ENCODE data around the gene MAD1L1. TPM values are rescaled to one million over a fixed set of nuclear protein-coding genes. Genes with fewer than 3 reads are reported as not detected.
A peak's percentile ranks its signal among the peaks of the same experiment; 100 is the strongest.

The MAD1L1 gene
- total RNA-seq, 1 donor from 2014 or later = 32.3 TPM

GRCh38 chr7:1802899-1803298 is 429.8 kb downstream of the MAD1L1 start:
- Mint-ChIP-seq H3K27ac (ENCODE audit: unreplicated experiment) (peak overlapping the region; percentile 28), H3K36me3 (ENCODE audit: low read depth, unreplicated experiment) (no peaks in the 10 kb centered on the region), H3K4me1 (ENCODE audit: low read depth, unreplicated experiment) (peaks cover 11% of the 10 kb centered on the region), H3K4me3 (ENCODE audit: unreplicated experiment) (no peak overlapping the region), H3K9me3 (ENCODE audit: unreplicated experiment) (peaks cover 13% of the 10 kb centered on the region), H3K27me3 (ENCODE audit: low read depth, unreplicated experiment) (peaks cover 13% of the 10 kb centered on the region)
- Histone ChIP-seq H3K4me1 (ENCODE audit: insufficient read depth, low read length) (no peaks in the 10 kb centered on the region), H3K9me3 (ENCODE audit: insufficient read depth, low read depth, low read length) (peaks cover 4% of the 10 kb centered on the region), H3K27me3 (ENCODE audit: insufficient read depth, low read length) (no peaks in the 10 kb centered on the region), H3K4me3 (ENCODE audit: insufficient read depth, low read depth, low read length) (no peak overlapping the region), H3K27ac (ENCODE audit: low read depth, low read length) (no peak overlapping the region), H3K79me2 (ENCODE audit: insufficient read depth, low read length) (no peaks in the 10 kb centered on the region), H3K36me3 (ENCODE audit: insufficient read depth, low read length) (no peaks in the 10 kb centered on the region), H3K4me2 (ENCODE audit: low read length) (no peak overlapping the region), H3K9ac (ENCODE audit: low read length) (no peak overlapping the region), H4K20me1 (ENCODE audit: insufficient read depth, low read length) (no peaks in the 10 kb centered on the region), H2AFZ (ENCODE audit: low read depth, low read length) (no peak overlapping the region)
- TF ChIP-seq EZH2 (IDR thresholded peaks at IDR 0.05; ENCODE audit: insufficient read depth, low read length) = no peak
- no peak for DNase-seq (ENCODE audit: low read depth)
- no peak for FAIRE-seq

GRCh38 chr7:1800902-1801301 is 431.8 kb downstream of the MAD1L1 start:
- Histone ChIP-seq H3K9me3 (ENCODE audit: insufficient read depth, low read depth, low read length) (peaks cover 6% of the 10 kb centered on the region), H3K4me1 (ENCODE audit: insufficient read depth, low read length) (no peaks in the 10 kb centered on the region), H3K36me3 (ENCODE audit: insufficient read depth, low read length) (no peaks in the 10 kb centered on the region), H2AFZ (ENCODE audit: low read depth, low read length) (no peak overlapping the region), H3K4me2 (ENCODE audit: low read length) (no peak overlapping the region), H3K27ac (ENCODE audit: low read depth, low read length) (no peak overlapping the region), H4K20me1 (ENCODE audit: insufficient read depth, low read length) (no peaks in the 10 kb centered on the region), H3K4me3 (ENCODE audit: insufficient read depth, low read depth, low read length) (no peak overlapping the region), H3K79me2 (ENCODE audit: insufficient read depth, low read length) (no peaks in the 10 kb centered on the region), H3K27me3 (ENCODE audit: insufficient read depth, low read length) (no peaks in the 10 kb centered on the region), H3K9ac (ENCODE audit: low read length) (no peak overlapping the region)
- no peak for DNase-seq (ENCODE audit: low read depth)
- TF ChIP-seq CTCF (IDR thresholded peaks at IDR 0.05; ENCODE audit: insufficient read depth, low read depth, low read length) (no peak), EZH2 (IDR thresholded peaks at IDR 0.05; ENCODE audit: insufficient read depth, low read length) (no peak)
- Mint-ChIP-seq H3K9me3 (ENCODE audit: unreplicated experiment) (peaks cover 17% of the 10 kb centered on the region), H3K27me3 (ENCODE audit: low read depth, unreplicated experiment) (peaks cover 17% of the 10 kb centered on the region), H3K4me1 (ENCODE audit: low read depth, unreplicated experiment) (peaks cover 11% of the 10 kb centered on the region), H3K4me3 (ENCODE audit: unreplicated experiment) (no peak overlapping the region), H3K27ac (ENCODE audit: unreplicated experiment) (no peak overlapping the region), H3K36me3 (ENCODE audit: low read depth, unreplicated experiment) (no peaks in the 10 kb centered on the region)
- no peak for FAIRE-seq

GRCh38 chr7:1798191-1798590 is 434.6 kb downstream of the MAD1L1 start:
- TF ChIP-seq EZH2 (IDR thresholded peaks at IDR 0.05; ENCODE audit: insufficient read depth, low read length) (no peak), CTCF (IDR thresholded peaks at IDR 0.05; ENCODE audit: insufficient read depth, low read depth, low read length) (no peak)
- peaks cover 30% of the 10 kb centered on the region for H3K9me3 Mint-ChIP-seq (ENCODE audit: unreplicated experiment)

More at GRCh38 chr7:1798191-1798590, 434.6 kb downstream of the MAD1L1 start:
- no peaks in the 10 kb centered on the region for H4K20me1 ChIP-seq (ENCODE audit: insufficient read depth, low read length)
- no peaks in the 10 kb centered on the region for H3K79me2 ChIP-seq (ENCODE audit: insufficient read depth, low read length)
- Mint-ChIP-seq H3K4me3 (ENCODE audit: unreplicated experiment) (no peak overlapping the region), H3K27ac (ENCODE audit: unreplicated experiment) (no peak overlapping the region), H3K27me3 (ENCODE audit: low read depth, unreplicated experiment) (peaks cover 26% of the 10 kb centered on the region), H3K4me1 (ENCODE audit: low read depth, unreplicated experiment) (no peaks in the 10 kb centered on the region), H3K36me3 (ENCODE audit: low read depth, unreplicated experiment) (peaks cover 2% of the 10 kb centered on the region)
- H3K27me3 ChIP-seq (ENCODE audit: insufficient read depth, low read length) = no peaks in the 10 kb centered on the region
- no peak overlapping the region for H3K4me2 ChIP-seq (ENCODE audit: low read length)
- FAIRE-seq = no peak
- no peaks in the 10 kb centered on the region for H3K4me1 ChIP-seq (ENCODE audit: insufficient read depth, low read length)
- peaks cover 14% of the 10 kb centered on the region for H3K9me3 ChIP-seq (ENCODE audit: insufficient read depth, low read depth, low read length)
- no peak overlapping the region for H3K27ac ChIP-seq (ENCODE audit: low read depth, low read length)
- no peaks in the 10 kb centered on the region for H3K36me3 ChIP-seq (ENCODE audit: insufficient read depth, low read length)
- no peak overlapping the region for H2AFZ ChIP-seq (ENCODE audit: low read depth, low read length)
- no peak overlapping the region for H3K4me3 ChIP-seq (ENCODE audit: insufficient read depth, low read depth, low read length)
- DNase-seq (ENCODE audit: low read depth) = no peak
- H3K9ac ChIP-seq (ENCODE audit: low read length) = no peak overlapping the region
